ENCODE data around the gene NPVF. TPM values are rescaled to one million over a fixed set of nuclear protein-coding genes. Genes with fewer than 3 reads are reported as not detected.

Gene NPVF
- total RNA-seq, 1 donor from 2014 or later: not detected

GRCh38 chr7:25208525-25209221, 19.6 kb downstream of the NPVF start:
- H3K27me3 ChIP-seq (ENCODE audit: control insufficient read depth, insufficient read depth, low read length): no peaks in the 10 kb centered on the region
- no peak for DNase-seq (ENCODE audit: low read depth)
- TF ChIP-seq CTCF (IDR thresholded peaks at IDR 0.05; ENCODE audit: insufficient read depth, low read length, poor library complexity, severe bottlenecking): no peak
- H3K36me3 ChIP-seq (ENCODE audit: control insufficient read depth, insufficient read depth, low read length): no peaks in the 10 kb centered on the region
- no peak overlapping the region for H3K4me3 ChIP-seq (ENCODE audit: low read depth, low read length)

- no peaks in the 10 kb centered on the region for H3K27me3 ChIP-seq (ENCODE audit: control insufficient read depth, insufficient read depth, low read length)
- TF ChIP-seq CTCF (IDR thresholded peaks at IDR 0.05; ENCODE audit: insufficient read depth, low read length, poor library complexity, severe bottlenecking): no peak
- DNase-seq (ENCODE audit: low read depth): no peak
- H3K4me3 ChIP-seq (ENCODE audit: low read depth, low read length): no peak overlapping the region
- no peaks in the 10 kb centered on the region for H3K36me3 ChIP-seq (ENCODE audit: control insufficient read depth, insufficient read depth, low read length)
Measured at GRCh38 chr7:25207887-25208286, 20.4 kb downstream of the NPVF start.

- no peaks in the 10 kb centered on the region for H3K36me3 ChIP-seq (ENCODE audit: control insufficient read depth, insufficient read depth, low read length)
- H3K4me3 ChIP-seq (ENCODE audit: low read depth, low read length): no peak overlapping the region
- no peak for DNase-seq (ENCODE audit: low read depth)
- TF ChIP-seq CTCF (IDR thresholded peaks at IDR 0.05; ENCODE audit: insufficient read depth, low read length, poor library complexity, severe bottlenecking): no peak
- no peaks in the 10 kb centered on the region for H3K27me3 ChIP-seq (ENCODE audit: control insufficient read depth, insufficient read depth, low read length)
Measured at GRCh38 chr7:25206765-25207164, 21.5 kb downstream of the NPVF start.

GRCh38 chr7:25196132-25196896, 32.0 kb downstream of the NPVF start:
- H3K4me3 ChIP-seq (ENCODE audit: low read depth, low read length): no peak overlapping the region
- TF ChIP-seq CTCF (IDR thresholded peaks at IDR 0.05; ENCODE audit: insufficient read depth, low read length, poor library complexity, severe bottlenecking): no peak
- DNase-seq (ENCODE audit: low read depth): no peak
- H3K27me3 ChIP-seq (ENCODE audit: control insufficient read depth, insufficient read depth, low read length): no peaks in the 10 kb centered on the region
- H3K36me3 ChIP-seq (ENCODE audit: control insufficient read depth, insufficient read depth, low read length): no peaks in the 10 kb centered on the region

- H3K36me3 ChIP-seq (ENCODE audit: control insufficient read depth, insufficient read depth, low read length): no peaks in the 10 kb centered on the region
- no peaks in the 10 kb centered on the region for H3K27me3 ChIP-seq (ENCODE audit: control insufficient read depth, insufficient read depth, low read length)
- no peak overlapping the region for H3K4me3 ChIP-seq (ENCODE audit: low read depth, low read length)
- TF ChIP-seq CTCF (IDR thresholded peaks at IDR 0.05; ENCODE audit: insufficient read depth, low read length, poor library complexity, severe bottlenecking): no peak
- DNase-seq (ENCODE audit: low read depth): no peak
Measured at GRCh38 chr7:25194036-25194435, 34.2 kb downstream of the NPVF start.
